ENCODE data around the gene PWWP2A. TPM values are rescaled to one million over a fixed set of nuclear protein-coding genes. Genes with fewer than 3 reads are reported as not detected.

The PWWP2A gene
- total and polyA plus RNA-seq, 2 of the 8 experiments (the other 6 are each of a cell fraction or from before 2014, with no cell fraction given): 18.5 to 63.0 TPM

DNA sequence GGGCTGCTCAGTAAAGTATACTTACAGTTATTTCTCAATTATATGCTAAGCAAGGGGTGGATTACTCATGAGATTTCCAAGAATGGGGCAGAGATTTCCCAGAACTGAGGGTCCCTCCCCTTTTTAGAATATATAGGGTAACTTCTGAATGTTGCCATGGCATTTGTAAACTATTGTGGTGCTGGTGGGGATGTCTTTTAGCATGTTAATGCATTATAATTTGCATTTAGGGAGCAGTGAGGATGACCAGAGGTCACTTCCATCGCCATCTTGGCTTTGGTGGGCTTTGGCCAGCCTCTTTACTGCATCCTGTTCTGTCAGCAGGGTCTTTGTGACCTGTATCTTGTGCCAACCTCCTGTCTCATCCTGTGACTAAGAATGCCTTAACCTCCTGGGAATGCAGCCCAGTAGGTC is 74.9 kb downstream of the PWWP2A start:
- no peak overlapping the region for H3K14ac ChIP-seq (ENCODE audit: insufficient read length)
- H4K20me1 ChIP-seq (replicated peaks in 1 of 2; ENCODE audit: control insufficient read depth in 1 of 2, insufficient read depth in 2 of 2, low read length in 2 of 2): peaks cover 2% of the 10 kb centered on the region in 2 experiments
- no peak overlapping the region for H3K4ac ChIP-seq (replicated peaks; ENCODE audit: insufficient read length, low read depth, low read length)
- peak overlapping the region; percentile 18 to 62 for H3K4me2 ChIP-seq (ENCODE audit: insufficient read depth in 1 of 2, low read depth in 2 of 2, low read length in 2 of 2)
- peak; percentile 71 for FAIRE-seq
- no peak overlapping the region for H3K9ac ChIP-seq (replicated peaks in 1 of 4; ENCODE audit: extremely low read depth in 1 of 4, low read depth in 3 of 4, low read length in 3 of 4)
- no peak overlapping the region for H3K27ac ChIP-seq (ENCODE audit: low read depth, low read length)
- H3K79me1 ChIP-seq (ENCODE audit: low read depth, low read length): no peaks in the 10 kb centered on the region
- no peak overlapping the region for H2BK5ac ChIP-seq (ENCODE audit: low read depth, low read length)
- no peak overlapping the region for H4K91ac ChIP-seq (replicated peaks; ENCODE audit: insufficient read length, low read length)
- POLR2A ChIA-PET (ENCODE audit: partially characterized antibody): interaction anchor here (1.1 kb wide), 2 partner anchors 17 to 142 kb away, joined by 4 to 5 read pairs; no protein-coding TSS in a partner anchor
- H2BK20ac ChIP-seq (ENCODE audit: low read length): no peak overlapping the region
- WGBS, 2 experiments (ENCODE audit: extremely low coverage in 1 of 2, insufficient coverage in 1 of 2, insufficient read length in 1 of 2, insufficient replicate concordance in 2 of 2, low coverage in 1 of 2, low lambda C conversion rate in 2 of 2, missing lambda C conversion rate in 1 of 2): 0% methylated on average over 1 of the region's 1 CpG; no CpG with 5 or more reads in 1 of the 2 experiments
- H2BK12ac ChIP-seq (ENCODE audit: low read depth, low read length): no peak overlapping the region
- peak overlapping the region; percentile 62 for H4K5ac ChIP-seq (ENCODE audit: insufficient read length, low read depth, low read length)
- no peaks in the 10 kb centered on the region for H3K9me3 ChIP-seq (ENCODE audit: insufficient read depth in 2 of 2, low read depth in 1 of 2, low read length in 1 of 2)
- H2AFZ ChIP-seq (ENCODE audit: low read length): no peak overlapping the region
- no peaks in the 10 kb centered on the region for H3K27me3 ChIP-seq (replicated peaks in 1 of 4; ENCODE audit: control insufficient read depth in 3 of 4, extremely low read depth in 1 of 4, insufficient read depth in 3 of 4, low read length in 3 of 4)
- CTCF ChIA-PET (ENCODE audit: partially characterized antibody): interaction anchor here (1.5 kb wide), 2 partner anchors 19 to 23 kb away, joined by 3 to 12 read pairs; no protein-coding TSS in a partner anchor
- H4K8ac ChIP-seq (ENCODE audit: extremely low read depth, insufficient read depth, low read length): no peak overlapping the region
- H3K56ac ChIP-seq (replicated peaks; ENCODE audit: insufficient read length, low read depth, low read length): no peak overlapping the region
- peaks cover 5 to 20% (median 12%) of the 10 kb centered on the region in 4 experiments; a peak in 6 of 7 replicates for H3K4me1 ChIP-seq (replicated peaks in 1 of 4; ENCODE audit: control insufficient read depth in 3 of 4, insufficient read depth in 4 of 4, low read length in 3 of 4)
- H3K18ac ChIP-seq (ENCODE audit: extremely low read depth, low read length): no peak overlapping the region
- H3K36me3 ChIP-seq (ENCODE audit: control insufficient read depth in 2 of 4, insufficient read depth in 4 of 4, low read length in 3 of 4): peaks cover 0 to 25% (median 8%) of the 10 kb centered on the region in 4 experiments; a peak in 5 of 8 replicates
- no peak overlapping the region for H2BK120ac ChIP-seq (replicated peaks; ENCODE audit: low read depth, low read length)
- H3K79me2 ChIP-seq (ENCODE audit: control insufficient read depth in 1 of 2, insufficient read depth in 2 of 2, low read length in 2 of 2): no peaks in the 10 kb centered on the region
- H2AK5ac ChIP-seq (ENCODE audit: low read depth, low read length): no peak overlapping the region
- H2BK15ac ChIP-seq (ENCODE audit: low read length): no peak overlapping the region
- peak overlapping the region in 1 of 4 experiments; percentile 44; a peak in 2 of 8 replicates for H3K4me3 ChIP-seq (ENCODE audit: extremely low read depth in 1 of 4, insufficient read depth in 2 of 4, low read depth in 3 of 4, low read length in 4 of 4)
- H3K23me2 ChIP-seq (ENCODE audit: low read depth, low read length): no peaks in the 10 kb centered on the region; the same call in 1 of the 2 replicates
- peak in 1 of 2 experiments; percentile 49 for DNase-seq (ENCODE audit: low read depth in 1 of 2, low spot score in 2 of 2)
- no peak overlapping the region for H3K23ac ChIP-seq (ENCODE audit: insufficient read length)
- TF ChIP-seq GABPA (IDR thresholded peaks at IDR 0.05; ENCODE audit: borderline replicate concordance, insufficient read depth, low read length) (no peak), SP1 (IDR thresholded peaks at IDR 0.05; ENCODE audit: low read depth, low read length) (peak; percentile 68; the same call in 1 of the 2 replicates), POLR2AphosphoS5 (IDR thresholded peaks at IDR 0.05; ENCODE audit: low read depth, low read length) (0 out of 2 replicates have a peak, but pooled peaks have one; percentile 37), YY1 (IDR thresholded peaks at IDR 0.05; ENCODE audit: low read depth, low read length) (peak; percentile 83), SRF (IDR thresholded peaks at IDR 0.05; ENCODE audit: low read depth, low read length) (no peak), TAF1 (IDR thresholded peaks at IDR 0.05; ENCODE audit: low read depth, low read length) (peak; percentile 32; the same call in 1 of the 2 replicates), EP300 (IDR thresholded peaks at IDR 0.05; ENCODE audit: borderline replicate concordance in 1 of 2, low read depth in 2 of 2, low read length in 2 of 2) (peak in 1 of 2 experiments; percentile 59; a peak in 1 of 3 replicates), POU5F1 (IDR thresholded peaks at IDR 0.05; ENCODE audit: low read depth, low read length) (0 out of 2 replicates have a peak, but pooled peaks have one; percentile 29)
- TF ChIP-seq, protein P1, sequence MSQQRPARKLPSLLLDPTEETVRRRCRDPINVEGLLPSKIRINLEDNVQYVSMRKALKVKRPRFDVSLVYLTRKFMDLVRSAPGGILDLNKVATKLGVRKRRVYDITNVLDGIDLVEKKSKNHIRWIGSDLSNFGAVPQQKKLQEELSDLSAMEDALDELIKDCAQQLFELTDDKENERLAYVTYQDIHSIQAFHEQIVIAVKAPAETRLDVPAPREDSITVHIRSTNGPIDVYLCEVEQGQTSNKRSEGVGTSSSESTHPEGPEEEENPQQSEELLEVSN (IDR thresholded peaks at IDR 0.05): no peak
- TF ChIP-seq, protein P2, sequence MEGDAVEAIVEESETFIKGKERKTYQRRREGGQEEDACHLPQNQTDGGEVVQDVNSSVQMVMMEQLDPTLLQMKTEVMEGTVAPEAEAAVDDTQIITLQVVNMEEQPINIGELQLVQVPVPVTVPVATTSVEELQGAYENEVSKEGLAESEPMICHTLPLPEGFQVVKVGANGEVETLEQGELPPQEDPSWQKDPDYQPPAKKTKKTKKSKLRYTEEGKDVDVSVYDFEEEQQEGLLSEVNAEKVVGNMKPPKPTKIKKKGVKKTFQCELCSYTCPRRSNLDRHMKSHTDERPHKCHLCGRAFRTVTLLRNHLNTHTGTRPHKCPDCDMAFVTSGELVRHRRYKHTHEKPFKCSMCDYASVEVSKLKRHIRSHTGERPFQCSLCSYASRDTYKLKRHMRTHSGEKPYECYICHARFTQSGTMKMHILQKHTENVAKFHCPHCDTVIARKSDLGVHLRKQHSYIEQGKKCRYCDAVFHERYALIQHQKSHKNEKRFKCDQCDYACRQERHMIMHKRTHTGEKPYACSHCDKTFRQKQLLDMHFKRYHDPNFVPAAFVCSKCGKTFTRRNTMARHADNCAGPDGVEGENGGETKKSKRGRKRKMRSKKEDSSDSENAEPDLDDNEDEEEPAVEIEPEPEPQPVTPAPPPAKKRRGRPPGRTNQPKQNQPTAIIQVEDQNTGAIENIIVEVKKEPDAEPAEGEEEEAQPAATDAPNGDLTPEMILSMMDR (IDR thresholded peaks at IDR 0.05; ENCODE audit: control extremely low read depth in 1 of 3, insufficient read depth in 1 of 3, low read depth in 1 of 3, low read length in 3 of 3): no peak
